Measurements from ENCODE around the gene EPS8L1. TPM values are rescaled to one million over a fixed set of nuclear protein-coding genes. Genes with fewer than 3 reads are reported as not detected.

The EPS8L1 gene
- total and polyA plus RNA-seq, 2 donors (not counting 1 experiment from before 2014, with no cell fraction given) = 0.72 to 1.0 TPM

DNA sequence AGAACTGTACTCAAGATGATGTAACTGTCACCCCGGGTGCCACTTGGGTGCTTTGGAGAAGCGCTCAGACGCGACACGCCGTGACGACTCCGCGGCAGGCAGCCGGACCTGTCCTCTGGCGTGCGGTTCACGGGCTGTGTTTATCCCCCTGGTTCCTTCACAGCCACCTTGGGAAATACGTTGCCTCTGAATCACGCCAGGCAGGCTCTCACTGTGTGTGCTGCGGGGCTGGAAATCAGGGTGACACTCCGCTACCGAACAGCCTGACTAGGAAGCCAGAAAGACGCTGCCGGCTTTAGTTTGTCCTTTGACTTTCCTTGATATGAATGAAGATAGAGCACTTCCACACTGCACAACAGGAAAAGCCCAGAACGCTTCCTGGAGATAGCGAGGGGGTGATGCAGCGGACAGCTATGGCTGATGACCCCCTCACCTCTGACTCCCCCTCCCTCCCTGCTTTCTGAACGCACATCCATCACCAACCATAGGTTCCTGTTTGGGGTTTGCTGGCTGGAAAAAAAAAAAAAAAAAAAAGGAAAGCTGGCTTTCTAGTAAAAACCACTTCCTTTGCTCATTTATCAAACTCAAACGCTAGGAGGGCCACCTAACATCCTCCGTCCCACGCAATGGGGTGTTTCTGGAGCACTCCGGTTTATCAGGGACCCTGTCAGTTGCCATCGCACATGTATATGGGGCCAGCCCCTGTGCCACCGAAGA lies 33.9 kb upstream of the EPS8L1 start:
- intact Hi-C loops (cut with micrococcal nuclease) = no loop called here
- no peak for TF ChIP-seq EZH2 (IDR thresholded peaks at IDR 0.05; ENCODE audit: borderline replicate concordance, insufficient read depth, low read depth, low read length, poor library complexity, severe bottlenecking)
- TF ChIP-seq, protein P1, sequence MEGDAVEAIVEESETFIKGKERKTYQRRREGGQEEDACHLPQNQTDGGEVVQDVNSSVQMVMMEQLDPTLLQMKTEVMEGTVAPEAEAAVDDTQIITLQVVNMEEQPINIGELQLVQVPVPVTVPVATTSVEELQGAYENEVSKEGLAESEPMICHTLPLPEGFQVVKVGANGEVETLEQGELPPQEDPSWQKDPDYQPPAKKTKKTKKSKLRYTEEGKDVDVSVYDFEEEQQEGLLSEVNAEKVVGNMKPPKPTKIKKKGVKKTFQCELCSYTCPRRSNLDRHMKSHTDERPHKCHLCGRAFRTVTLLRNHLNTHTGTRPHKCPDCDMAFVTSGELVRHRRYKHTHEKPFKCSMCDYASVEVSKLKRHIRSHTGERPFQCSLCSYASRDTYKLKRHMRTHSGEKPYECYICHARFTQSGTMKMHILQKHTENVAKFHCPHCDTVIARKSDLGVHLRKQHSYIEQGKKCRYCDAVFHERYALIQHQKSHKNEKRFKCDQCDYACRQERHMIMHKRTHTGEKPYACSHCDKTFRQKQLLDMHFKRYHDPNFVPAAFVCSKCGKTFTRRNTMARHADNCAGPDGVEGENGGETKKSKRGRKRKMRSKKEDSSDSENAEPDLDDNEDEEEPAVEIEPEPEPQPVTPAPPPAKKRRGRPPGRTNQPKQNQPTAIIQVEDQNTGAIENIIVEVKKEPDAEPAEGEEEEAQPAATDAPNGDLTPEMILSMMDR (IDR thresholded peaks at IDR 0.05) = no peak
- Histone ChIP-seq H3K36me3 (replicated peaks in 1 of 2; ENCODE audit: control extremely low read depth in 1 of 2, control insufficient read depth in 1 of 2, extremely low read depth in 1 of 2, insufficient read depth in 2 of 2, low read length in 1 of 2) (peaks cover 0 to 19% of the 10 kb centered on the region in 2 experiments), H3K4me2 (replicated peaks; ENCODE audit: low read depth, low read length, poor library complexity, severe bottlenecking) (peak overlapping the region; percentile 18), H3K4me3 (ENCODE audit: control extremely low read depth in 1 of 5, extremely low read depth in 1 of 5, insufficient read depth in 1 of 5, low read depth in 2 of 5, low read length in 4 of 5) (no peak overlapping the region), H3K9me3 (ENCODE audit: control extremely low read depth in 1 of 3, control insufficient read depth in 2 of 3, insufficient read depth in 1 of 3, low read length in 2 of 3) (no peaks in the 10 kb centered on the region), H3K9ac (ENCODE audit: low read length) (no peak overlapping the region), H3K27me3 (replicated peaks in 1 of 4; ENCODE audit: control extremely low read depth in 1 of 4, control insufficient read depth in 3 of 4, insufficient read depth in 4 of 4, low read length in 3 of 4) (no peaks in the 10 kb centered on the region), H3K79me2 (ENCODE audit: control insufficient read depth, insufficient read depth, low read length) (no peaks in the 10 kb centered on the region), H4K20me1 (ENCODE audit: control insufficient read depth, insufficient read depth, low read length, poor library complexity, severe bottlenecking) (peaks cover 10% of the 10 kb centered on the region), H3K27ac (ENCODE audit: low read length in 2 of 2) (no peak overlapping the region), H3K4me1 (ENCODE audit: control insufficient read depth in 2 of 2, insufficient read depth in 2 of 2, low read length in 2 of 2) (peaks cover 6 to 8% of the 10 kb centered on the region in 2 donors), H2AFZ (ENCODE audit: insufficient read depth, low read depth, low read length, poor library complexity, severe bottlenecking) (no peak overlapping the region)
- Mint-ChIP-seq H3K4me1 (peaks cover 8% of the 10 kb centered on the region), H3K27ac (no peak overlapping the region), H3K4me3 (no peak overlapping the region), H3K9me3 (ENCODE audit: insufficient read depth) (no peaks in the 10 kb centered on the region), H3K27me3 (no peaks in the 10 kb centered on the region)
- no peak for DNase-seq
- CTCF ChIA-PET = no interaction called here
- no peak for ATAC-seq (ENCODE audit: low read depth)
- POLR2A ChIA-PET = no interaction called here
- 32% methylated on average over 17 of the region's 30 CpGs for WGBS (ENCODE audit: insufficient coverage)

DNA sequence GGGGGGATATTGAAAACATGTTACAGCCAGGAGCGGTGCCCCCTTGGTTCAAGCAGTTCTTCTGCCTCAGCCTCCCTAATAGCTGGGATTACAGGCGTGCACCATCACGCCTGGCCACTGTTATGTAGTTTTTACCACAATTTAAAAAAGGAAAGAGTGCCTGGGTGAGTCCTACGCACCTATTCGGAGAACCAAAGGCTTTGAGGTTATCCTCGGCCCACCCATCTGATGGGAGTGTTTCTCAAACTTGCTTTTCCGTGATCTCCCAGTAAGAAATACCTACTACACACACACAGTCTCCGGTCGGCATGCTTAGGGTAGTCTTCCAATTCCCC lies 33.4 kb upstream of the EPS8L1 start:
- Histone ChIP-seq H3K9ac (ENCODE audit: low read length) (no peak overlapping the region), H3K9me3 (ENCODE audit: control extremely low read depth in 1 of 3, control insufficient read depth in 2 of 3, insufficient read depth in 1 of 3, low read length in 2 of 3) (no peaks in the 10 kb centered on the region), H3K4me3 (ENCODE audit: control extremely low read depth in 1 of 5, extremely low read depth in 1 of 5, insufficient read depth in 1 of 5, low read depth in 2 of 5, low read length in 4 of 5) (no peak overlapping the region), H3K27me3 (replicated peaks in 1 of 4; ENCODE audit: control extremely low read depth in 1 of 4, control insufficient read depth in 3 of 4, insufficient read depth in 4 of 4, low read length in 3 of 4) (no peaks in the 10 kb centered on the region), H3K4me2 (replicated peaks; ENCODE audit: low read depth, low read length, poor library complexity, severe bottlenecking) (peak overlapping the region; percentile 18), H4K20me1 (ENCODE audit: control insufficient read depth, insufficient read depth, low read length, poor library complexity, severe bottlenecking) (peaks cover 10% of the 10 kb centered on the region), H3K4me1 (ENCODE audit: control insufficient read depth in 2 of 2, insufficient read depth in 2 of 2, low read length in 2 of 2) (peaks cover 6 to 8% of the 10 kb centered on the region in 2 donors), H3K36me3 (replicated peaks in 1 of 2; ENCODE audit: control extremely low read depth in 1 of 2, control insufficient read depth in 1 of 2, extremely low read depth in 1 of 2, insufficient read depth in 2 of 2, low read length in 1 of 2) (peaks cover 0 to 24% of the 10 kb centered on the region in 2 experiments), H3K27ac (ENCODE audit: low read length in 2 of 2) (no peak overlapping the region), H3K79me2 (ENCODE audit: control insufficient read depth, insufficient read depth, low read length) (no peaks in the 10 kb centered on the region), H2AFZ (ENCODE audit: insufficient read depth, low read depth, low read length, poor library complexity, severe bottlenecking) (no peak overlapping the region)
- ChIA-PET POLR2A (no interaction called here), CTCF (no interaction called here)
- H3K9me3 Mint-ChIP-seq (ENCODE audit: insufficient read depth) = no peaks in the 10 kb centered on the region
- H3K27me3 Mint-ChIP-seq = no peaks in the 10 kb centered on the region
- DNase-seq = no peak
- no peak overlapping the region for H3K4me3 Mint-ChIP-seq
- no peak for TF ChIP-seq EZH2 (IDR thresholded peaks at IDR 0.05; ENCODE audit: borderline replicate concordance, insufficient read depth, low read depth, low read length, poor library complexity, severe bottlenecking)
- TF ChIP-seq, protein P1 (IDR thresholded peaks at IDR 0.05) = no peak
- ATAC-seq (ENCODE audit: low read depth) = no peak
- H3K27ac Mint-ChIP-seq = no peak overlapping the region
- peaks cover 8% of the 10 kb centered on the region for H3K4me1 Mint-ChIP-seq
- intact Hi-C loops (cut with micrococcal nuclease) = no loop called here
- 53% methylated on average over 7 of the region's 9 CpGs for WGBS (ENCODE audit: insufficient coverage)

Data from B cell (primary cell).